Cardiac fibroblast (primary cell): ENCODE results near the gene CYP4A22.

ENCODE experiments used
- DNase-seq, 2 donors: peaks; one replicate each; pipeline versions ENCODE4 v3.0.0 to v3.0.0-alpha.2; 2010; ENCODE audit warnings: low read depth in 2 of 2
- H3K4me3 ChIP-seq, 2 donors: replicated peaks in 1 of 2; 1 replicate in 1 of 2; 2 replicates in 1 of 2; pipeline ENCODE4 v1.5.1; 2011; ENCODE audit warnings: low read depth in 2 of 2, low read length in 2 of 2, mild to moderate bottlenecking in 2 of 2, moderate library complexity in 1 of 2
- CTCF ChIP-seq: IDR thresholded peaks from one replicate; pipeline ENCODE4 v1.5.1; 2011; ENCODE audit warnings: low read depth, mild to moderate bottlenecking, low read length, inconsistent platforms

The CYP4A22 gene

DNA sequence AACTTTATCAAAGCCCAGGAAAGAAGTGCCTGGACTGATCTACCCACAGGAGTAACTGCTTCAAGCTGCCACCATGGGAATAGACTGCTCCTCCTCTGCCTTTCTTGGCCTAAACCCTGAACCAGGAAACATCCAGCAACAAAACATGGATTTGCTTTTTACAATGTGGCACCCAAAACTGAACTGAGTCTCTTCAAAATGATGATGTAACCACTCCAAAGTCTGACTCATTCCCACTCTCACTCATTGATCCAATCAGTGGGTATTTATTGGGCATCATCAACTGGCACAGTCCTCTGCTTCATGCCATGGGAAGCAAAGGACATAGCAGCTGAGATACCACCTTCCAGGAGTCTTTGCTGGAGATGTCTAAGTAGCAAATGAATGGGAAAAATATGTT, 23.5 kb downstream of the CYP4A22 start:
- no peak overlapping the region for H3K4me3 ChIP-seq
- TF ChIP-seq CTCF, result no peak
- DNase-seq, result no peak

- DNase-seq, result no peak
- TF ChIP-seq CTCF, result no peak
- no peak overlapping the region for H3K4me3 ChIP-seq
Observed at GRCh38 chr1:47161298-47162040, 24.2 kb downstream of the CYP4A22 start.

GRCh38 chr1:47164552-47164951, 27.3 kb downstream of the CYP4A22 start:
- H3K4me3 ChIP-seq, result no peak overlapping the region
- TF ChIP-seq CTCF, result no peak
- DNase-seq, result no peak

DNA sequence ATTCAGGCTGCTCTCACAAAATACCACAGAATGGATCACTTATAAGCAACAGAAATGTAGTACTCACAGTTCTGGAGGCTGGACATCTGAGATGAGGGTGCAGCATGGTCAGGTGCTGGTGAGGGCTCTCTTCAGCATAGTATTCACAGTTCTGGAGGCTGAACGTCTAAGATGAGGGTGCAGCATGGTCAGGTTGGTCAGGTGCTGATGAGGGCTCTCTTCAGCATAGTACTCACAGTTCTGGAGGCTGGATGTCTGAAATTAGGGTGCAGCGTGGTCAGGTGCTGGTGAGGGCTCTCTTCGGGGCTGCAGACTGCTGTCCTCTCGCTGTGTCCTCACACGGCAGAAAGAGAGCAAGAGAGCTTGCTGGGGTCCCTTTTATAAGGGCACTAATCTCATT, 35.5 kb downstream of the CYP4A22 start:
- TF ChIP-seq CTCF, result no peak
- no peak for DNase-seq
- no peak overlapping the region for H3K4me3 ChIP-seq

- TF ChIP-seq CTCF, result no peak
- DNase-seq, result no peak
- H3K4me3 ChIP-seq, result no peak overlapping the region
Observed at GRCh38 chr1:47174656-47175020, 37.4 kb downstream of the CYP4A22 start.

GRCh38 chr1:47175227-47175934, 38.1 kb downstream of the CYP4A22 start:
- TF ChIP-seq CTCF, result peak; percentile 99
- DNase-seq, result peak; percentile 72 to 75
- no peak overlapping the region for H3K4me3 ChIP-seq

GRCh38 chr1:47178020-47178419, 40.8 kb downstream of the CYP4A22 start:
- no peak overlapping the region for H3K4me3 ChIP-seq
- DNase-seq, result no peak
- TF ChIP-seq CTCF, result no peak
